ENCODE results near the gene IHH. TPM values are rescaled to one million over a fixed set of nuclear protein-coding genes. Genes with fewer than 3 reads are reported as not detected.

The IHH gene
- polyA plus RNA-seq, 1 experiment: 0.05 TPM

- Histone ChIP-seq H3K4me3 (ENCODE audit: low read depth, low read length) (no peak overlapping the region), H3K36me3 (ENCODE audit: control insufficient read depth, insufficient read depth, low read length) (no peaks in the 10 kb centered on the region; the same call in 1 of the 2 replicates), H3K27me3 (ENCODE audit: control insufficient read depth, insufficient read depth, low read length) (no peaks in the 10 kb centered on the region)
- TF ChIP-seq, protein P1, sequence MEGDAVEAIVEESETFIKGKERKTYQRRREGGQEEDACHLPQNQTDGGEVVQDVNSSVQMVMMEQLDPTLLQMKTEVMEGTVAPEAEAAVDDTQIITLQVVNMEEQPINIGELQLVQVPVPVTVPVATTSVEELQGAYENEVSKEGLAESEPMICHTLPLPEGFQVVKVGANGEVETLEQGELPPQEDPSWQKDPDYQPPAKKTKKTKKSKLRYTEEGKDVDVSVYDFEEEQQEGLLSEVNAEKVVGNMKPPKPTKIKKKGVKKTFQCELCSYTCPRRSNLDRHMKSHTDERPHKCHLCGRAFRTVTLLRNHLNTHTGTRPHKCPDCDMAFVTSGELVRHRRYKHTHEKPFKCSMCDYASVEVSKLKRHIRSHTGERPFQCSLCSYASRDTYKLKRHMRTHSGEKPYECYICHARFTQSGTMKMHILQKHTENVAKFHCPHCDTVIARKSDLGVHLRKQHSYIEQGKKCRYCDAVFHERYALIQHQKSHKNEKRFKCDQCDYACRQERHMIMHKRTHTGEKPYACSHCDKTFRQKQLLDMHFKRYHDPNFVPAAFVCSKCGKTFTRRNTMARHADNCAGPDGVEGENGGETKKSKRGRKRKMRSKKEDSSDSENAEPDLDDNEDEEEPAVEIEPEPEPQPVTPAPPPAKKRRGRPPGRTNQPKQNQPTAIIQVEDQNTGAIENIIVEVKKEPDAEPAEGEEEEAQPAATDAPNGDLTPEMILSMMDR (IDR thresholded peaks at IDR 0.05; ENCODE audit: insufficient read depth, low read depth, low read length): no peak
- ChIA-PET CTCF (interaction anchor here (1.1 to 2.8 kb wide), 4 partner anchors 13 to 204 kb away, joined by 3 to 13 read pairs (median 3); no protein-coding TSS in a partner anchor), POLR2A (no interaction called here)
- no peak for DNase-seq (ENCODE audit: low read depth)
These were observed 29.9 kb upstream of the IHH start for GRCh38 chr2:219090436-219091299.

- CTCF ChIA-PET: interaction anchor here (0.7 kb wide), 1 partner anchor 14 kb away, joined by 3 read pairs; no protein-coding TSS in a partner anchor
These were observed 28.6 kb upstream of the IHH start for GRCh38 chr2:219089330-219089729.

GRCh38 chr2:219087848-219088247 lies 27.1 kb upstream of the IHH start:
- POLR2A ChIA-PET: no interaction called here
- no peaks in the 10 kb centered on the region for H3K27me3 ChIP-seq (ENCODE audit: control insufficient read depth, insufficient read depth, low read length)
- H3K4me3 ChIP-seq (ENCODE audit: low read depth, low read length): no peak overlapping the region
- no peaks in the 10 kb centered on the region; the same call in 1 of the 2 replicates for H3K36me3 ChIP-seq (ENCODE audit: control insufficient read depth, insufficient read depth, low read length)
- no peak for DNase-seq (ENCODE audit: low read depth)
- CTCF ChIA-PET: interaction anchor here (1.3 to 8.6 kb wide), 4 partner anchors 14 to 54 kb away, joined by 5 to 67 read pairs (median 8); no protein-coding TSS in a partner anchor
- TF ChIP-seq, protein P1 (IDR thresholded peaks at IDR 0.05; ENCODE audit: insufficient read depth, low read depth, low read length): no peak

More at GRCh38 chr2:219089330-219089729, 28.6 kb upstream of the IHH start:
- H3K4me3 ChIP-seq (ENCODE audit: low read depth, low read length): no peak overlapping the region
- no peak for DNase-seq (ENCODE audit: low read depth)
- TF ChIP-seq, protein P1 (IDR thresholded peaks at IDR 0.05; ENCODE audit: insufficient read depth, low read depth, low read length): no peak
- POLR2A ChIA-PET: no interaction called here
- no peaks in the 10 kb centered on the region for H3K27me3 ChIP-seq (ENCODE audit: control insufficient read depth, insufficient read depth, low read length)
- no peaks in the 10 kb centered on the region; the same call in 1 of the 2 replicates for H3K36me3 ChIP-seq (ENCODE audit: control insufficient read depth, insufficient read depth, low read length)

DNA sequence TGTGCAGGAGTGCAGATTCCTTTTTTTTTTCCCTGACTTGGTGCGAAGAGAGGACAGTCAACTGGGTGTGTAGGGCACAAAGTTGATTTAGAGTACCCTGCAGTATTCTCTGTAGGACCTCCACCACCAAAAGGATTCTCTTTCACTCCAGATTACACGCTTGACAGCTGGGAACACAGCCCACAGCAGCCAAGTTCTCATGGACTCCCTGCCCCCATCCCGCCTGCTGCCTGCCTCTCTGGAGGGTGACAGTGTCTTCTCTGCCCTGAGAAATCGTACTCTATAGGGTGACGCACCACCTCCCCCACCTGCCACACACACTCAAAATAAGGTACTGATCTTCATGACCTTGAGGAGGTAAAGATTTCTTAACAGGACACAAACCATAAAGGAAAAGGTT lies 26.6 kb upstream of the IHH start:
- ChIA-PET POLR2A (no interaction called here), CTCF (interaction anchor here (1.8 to 8.6 kb wide), 3 partner anchors 13 to 54 kb away, joined by 5 to 67 read pairs (median 11); no protein-coding TSS in a partner anchor)
- no peak for DNase-seq (ENCODE audit: low read depth)
- Histone ChIP-seq H3K27me3 (ENCODE audit: control insufficient read depth, insufficient read depth, low read length) (no peaks in the 10 kb centered on the region), H3K36me3 (ENCODE audit: control insufficient read depth, insufficient read depth, low read length) (no peaks in the 10 kb centered on the region; the same call in 1 of the 2 replicates), H3K4me3 (ENCODE audit: low read depth, low read length) (no peak overlapping the region)
- TF ChIP-seq, protein P1 (IDR thresholded peaks at IDR 0.05; ENCODE audit: insufficient read depth, low read depth, low read length): no peak

DNA sequence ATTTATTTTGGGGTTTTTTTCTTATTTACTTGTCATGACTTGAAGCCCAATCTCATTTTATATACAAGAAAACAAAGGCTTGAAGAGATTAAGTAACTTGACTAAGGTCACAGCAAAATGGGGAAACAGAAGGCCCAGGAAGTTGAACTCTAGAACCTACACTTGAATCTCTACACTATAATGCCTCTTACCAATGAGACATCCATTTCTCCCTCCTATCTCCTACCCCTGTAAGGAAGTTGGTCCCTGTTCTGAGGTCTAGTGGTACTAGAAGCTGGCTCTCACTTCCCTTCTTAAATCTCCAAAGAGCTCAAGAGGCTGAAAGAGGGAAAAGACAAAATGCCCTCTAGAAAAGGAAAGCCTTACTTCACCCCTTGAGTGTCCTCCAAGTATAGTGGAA lies 25.5 kb upstream of the IHH start:
- TF ChIP-seq, protein P1 (IDR thresholded peaks at IDR 0.05; ENCODE audit: insufficient read depth, low read depth, low read length): no peak
- ChIA-PET CTCF (interaction anchor here (1.2 to 8.6 kb wide), 3 partner anchors 12 to 56 kb away, joined by 3 to 67 read pairs (median 5); no protein-coding TSS in a partner anchor), POLR2A (no interaction called here)
- no peak for DNase-seq (ENCODE audit: low read depth)
- no peaks in the 10 kb centered on the region for H3K27me3 ChIP-seq (ENCODE audit: control insufficient read depth, insufficient read depth, low read length)
- H3K36me3 ChIP-seq (ENCODE audit: control insufficient read depth, insufficient read depth, low read length): no peaks in the 10 kb centered on the region; the same call in 1 of the 2 replicates
- no peak overlapping the region for H3K4me3 ChIP-seq (ENCODE audit: low read depth, low read length)
